Stimulated activated CD4-positive, alpha-beta T cell treated with anti-CD3 and anti-CD28 coated beads, Interleukin-2, amount 100 ng/mL, for 4 hours (primary cell): Measurements from ENCODE around the gene STK11.
A peak's percentile ranks its signal among the peaks of the same experiment; 100 is the strongest.
"Not testable (repeated sequence)": the region's sequence is repeated elsewhere in the genome, so short reads cannot be mapped to it uniquely, and the experiment has no call there.

Experiments used
- DNase-seq: peaks from one replicate; pipeline ENCODE4 v3.0.0-alpha.2; 2020; ENCODE audit warnings: low read depth

The STK11 gene

DNA sequence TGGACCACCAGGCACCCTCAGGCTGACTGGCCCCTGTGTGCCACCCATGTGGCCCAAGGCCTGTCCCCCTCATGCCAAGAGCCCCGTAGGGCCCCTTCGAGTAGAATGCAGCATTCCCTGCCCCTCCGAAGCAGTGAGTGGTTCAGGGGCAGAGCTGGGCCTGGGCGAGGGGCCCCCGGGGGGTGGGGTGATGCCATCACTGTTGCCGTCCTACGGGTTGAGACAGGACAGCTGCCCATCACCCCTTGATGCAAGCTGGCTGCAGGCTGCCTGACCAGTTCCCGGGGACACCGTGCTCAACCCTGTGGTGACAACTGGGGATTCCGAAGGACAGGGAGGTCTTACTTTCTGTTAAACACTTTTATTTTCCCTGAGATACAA lies 36.2 kb upstream of the STK11 start:
- no peak for DNase-seq

DNA sequence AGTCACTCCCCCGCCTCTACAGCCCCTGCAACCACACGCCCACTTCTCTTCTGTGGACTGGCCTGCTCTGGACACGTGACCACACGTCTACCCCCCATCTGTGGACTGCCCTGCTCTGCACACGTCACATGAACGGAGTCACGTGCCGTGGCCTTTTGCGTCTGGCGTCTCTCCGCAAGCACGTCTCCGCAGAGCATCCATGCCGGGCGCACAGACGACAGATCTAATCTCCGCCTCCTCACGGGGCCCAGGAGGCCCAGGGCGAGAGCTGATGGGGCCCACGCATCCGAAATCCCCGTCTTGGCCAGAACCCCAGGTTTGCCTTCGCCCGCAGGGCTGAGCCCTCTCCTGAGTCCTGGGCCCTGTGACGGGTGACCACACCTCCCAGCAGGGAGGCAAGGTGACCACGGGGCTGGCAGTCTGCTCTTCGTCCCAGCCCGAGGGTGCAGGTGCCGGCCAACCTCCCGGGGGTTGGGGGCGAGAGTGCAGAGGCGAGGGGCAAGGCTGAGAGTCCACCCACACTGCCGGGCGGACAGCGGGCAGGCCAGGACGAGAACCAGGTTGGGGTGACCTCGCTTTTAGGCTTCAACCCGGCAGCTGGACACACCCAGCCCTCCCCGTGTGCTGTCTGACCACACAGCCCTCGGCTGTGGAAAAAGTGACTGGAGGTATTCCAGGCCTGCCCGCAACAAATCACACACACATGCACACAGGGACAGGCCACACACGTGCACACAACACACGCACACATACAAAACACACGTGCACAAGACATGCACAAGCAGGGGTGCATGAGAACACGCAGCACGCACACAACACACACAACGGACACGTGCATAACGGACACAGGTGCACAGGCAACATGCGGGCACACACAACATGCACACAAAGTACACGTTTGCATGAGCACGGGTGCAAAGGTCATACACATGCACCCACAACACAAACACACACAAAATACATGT lies 35.4 kb upstream of the STK11 start:
- no peak for DNase-seq

DNA sequence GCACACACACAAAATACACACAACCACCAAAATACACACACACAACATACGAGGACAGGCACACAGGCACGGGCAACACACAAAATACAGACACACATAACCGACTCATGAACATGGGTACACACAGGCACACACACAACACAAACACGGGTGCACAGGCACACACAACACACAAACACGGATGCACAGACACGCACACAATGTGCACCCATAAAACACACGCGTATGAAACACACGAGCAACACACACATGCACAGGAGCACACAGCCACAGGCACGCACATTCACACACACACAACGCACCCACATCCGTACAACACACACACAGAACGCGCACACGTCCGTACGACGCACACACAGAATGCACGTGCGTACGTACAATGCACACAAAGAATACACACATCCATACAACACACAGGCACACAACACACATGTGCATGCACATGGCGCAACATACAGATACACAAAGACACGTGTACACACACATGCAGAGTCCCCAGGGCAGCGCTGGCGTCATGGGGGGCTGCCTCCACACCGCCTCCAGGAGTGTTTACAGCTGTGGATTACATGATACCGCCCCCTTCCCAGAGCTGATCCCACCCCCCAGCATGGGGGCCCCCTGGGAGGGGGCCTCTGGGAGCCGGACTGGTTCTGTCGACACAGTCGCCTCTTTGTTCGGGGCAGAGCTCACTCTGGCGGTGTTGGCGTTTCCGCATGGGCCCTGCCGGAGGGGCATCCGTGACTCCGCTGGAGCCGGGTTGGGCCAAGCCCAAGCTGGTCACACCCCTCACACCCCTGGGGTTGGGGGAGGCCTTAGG lies 34.4 kb upstream of the STK11 start:
- DNase-seq: no peak

DNA sequence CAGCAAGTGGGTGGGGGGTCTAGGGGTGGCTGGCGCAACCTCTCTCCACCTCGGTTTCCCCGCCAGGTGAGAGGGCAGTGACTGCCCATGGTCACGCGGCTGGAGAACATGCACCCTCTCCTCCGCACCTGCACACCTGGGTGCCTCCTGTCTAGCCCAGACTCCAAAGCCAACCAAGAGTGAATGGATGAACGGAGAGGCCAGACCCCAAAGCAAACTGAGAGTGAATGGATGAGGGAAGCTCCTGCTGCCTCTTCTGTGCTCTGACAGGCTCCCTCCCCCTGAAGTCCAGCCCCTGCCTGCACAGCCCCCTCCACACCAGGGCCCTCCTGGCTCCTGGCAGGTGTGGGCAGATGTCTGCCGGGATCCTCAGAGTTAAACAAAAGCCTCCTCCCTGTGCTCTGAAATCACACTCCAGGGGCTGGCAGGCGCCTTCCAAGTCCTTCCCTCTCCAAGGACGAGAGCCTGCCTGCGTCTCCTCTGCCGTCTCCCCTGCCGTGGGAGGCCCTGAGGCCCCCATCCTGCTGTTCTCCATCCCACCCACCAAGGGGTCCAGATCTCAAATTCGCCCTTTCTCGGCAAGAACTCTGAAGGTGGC lies 33.7 kb upstream of the STK11 start:
- no peak for DNase-seq

DNA sequence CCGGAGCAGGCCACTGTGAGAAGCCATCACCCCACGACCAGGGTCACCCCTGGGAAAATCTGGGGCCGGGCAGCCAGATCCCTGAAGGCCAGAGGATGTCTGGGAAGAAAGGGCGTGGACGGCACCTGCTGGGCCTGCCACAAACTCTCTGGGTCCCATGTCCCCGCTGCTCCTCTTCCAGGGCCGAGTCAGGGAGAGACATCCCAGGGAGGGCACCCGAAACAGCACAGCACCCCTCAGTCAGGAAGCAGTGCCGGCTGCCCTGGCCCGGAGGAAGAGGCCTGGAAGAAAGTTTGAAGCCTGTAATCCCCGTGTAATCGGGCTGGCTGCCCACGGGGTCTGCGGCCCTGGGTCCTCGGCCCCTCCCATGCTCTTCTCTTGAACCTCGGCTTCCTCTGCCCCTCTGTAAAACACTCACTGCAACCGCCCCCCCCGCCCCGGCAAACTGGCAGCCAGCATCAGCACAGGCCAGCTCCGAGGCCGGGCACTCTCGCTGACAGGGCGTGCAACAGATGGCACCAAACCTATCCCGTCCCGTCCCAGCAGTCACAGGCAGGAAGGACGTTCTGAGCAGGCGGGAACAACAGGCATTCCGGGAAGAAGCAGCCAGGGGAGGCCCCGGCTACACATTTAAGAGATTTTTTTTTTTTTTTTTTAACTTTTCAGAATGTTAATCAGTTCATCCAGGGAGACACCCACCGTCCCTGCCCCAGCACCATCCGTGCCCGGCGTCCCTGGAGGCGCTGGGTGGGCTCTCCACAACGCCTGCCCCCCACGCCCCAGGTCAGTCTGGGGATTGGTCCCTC lies 33.0 kb upstream of the STK11 start:
- DNase-seq: no peak

- DNase-seq: no peak
Observed at GRCh38 chr19:1173159-1173844, 32.3 kb upstream of the STK11 start.

GRCh38 chr19:1173845-1174809 lies 31.5 kb upstream of the STK11 start, which contains the start of gene SBNO2:
Gene SBNO2, minus strand, starts transcription at chr19:1174268. Its CDS starts 19,992 bp downstream, at chr19:1154276.
- DNase-seq: peak; percentile 81

- DNase-seq: no peak
Observed at GRCh38 chr19:1177322-1178114, 28.1 kb upstream of the STK11 start.

GRCh38 chr19:1181606-1182005 lies 24.0 kb upstream of the STK11 start:
- no peak for DNase-seq

DNA sequence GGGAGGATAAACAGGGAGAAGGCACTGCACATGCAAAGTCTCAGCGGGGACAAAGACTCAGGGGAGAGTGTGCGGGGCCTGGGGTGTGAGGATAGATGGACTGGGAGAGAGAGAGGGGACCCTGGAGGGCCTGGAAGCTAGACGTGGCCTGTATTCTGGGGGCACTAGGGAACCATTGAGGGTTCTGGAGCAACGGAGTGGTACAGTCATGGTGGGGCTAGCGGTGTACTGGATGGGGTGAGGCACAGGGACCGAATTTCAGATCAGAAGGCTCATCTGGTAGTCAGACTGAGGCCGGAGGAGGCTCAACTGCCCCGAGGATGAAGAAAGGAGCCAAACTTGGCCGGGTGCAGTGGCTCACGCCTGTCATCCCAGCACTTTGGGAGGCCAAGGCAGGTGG lies 23.5 kb upstream of the STK11 start:
- DNase-seq: no peak

- DNase-seq: no peak
Observed at GRCh38 chr19:1182727-1183126, 22.9 kb upstream of the STK11 start.

- DNase-seq: no peak
Observed at GRCh38 chr19:1183543-1184172, 21.9 kb upstream of the STK11 start.

DNA sequence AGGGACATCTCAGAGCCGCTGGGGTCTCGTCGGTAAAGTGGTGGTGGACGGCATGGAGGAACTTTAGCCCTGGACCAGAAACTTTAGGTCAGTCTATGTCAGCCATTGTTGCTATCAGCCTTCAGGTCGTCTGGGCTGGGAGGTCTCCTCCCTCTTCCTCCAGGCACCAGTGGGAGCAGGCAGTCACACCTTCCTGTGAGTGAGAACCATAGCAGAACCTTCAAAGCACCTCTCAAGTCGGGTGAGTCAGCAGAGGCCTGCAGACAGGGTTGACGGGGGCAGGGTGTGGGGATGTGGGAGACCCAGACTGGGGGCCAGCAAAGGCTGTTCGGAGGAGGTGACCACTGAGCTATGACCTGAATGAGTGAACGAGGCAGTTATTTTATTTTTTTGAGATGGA lies 16.2 kb upstream of the STK11 start:
- peak; percentile 52 for DNase-seq

- no peak for DNase-seq
Observed at GRCh38 chr19:1199531-1199930, 6.0 kb upstream of the STK11 start.

DNA sequence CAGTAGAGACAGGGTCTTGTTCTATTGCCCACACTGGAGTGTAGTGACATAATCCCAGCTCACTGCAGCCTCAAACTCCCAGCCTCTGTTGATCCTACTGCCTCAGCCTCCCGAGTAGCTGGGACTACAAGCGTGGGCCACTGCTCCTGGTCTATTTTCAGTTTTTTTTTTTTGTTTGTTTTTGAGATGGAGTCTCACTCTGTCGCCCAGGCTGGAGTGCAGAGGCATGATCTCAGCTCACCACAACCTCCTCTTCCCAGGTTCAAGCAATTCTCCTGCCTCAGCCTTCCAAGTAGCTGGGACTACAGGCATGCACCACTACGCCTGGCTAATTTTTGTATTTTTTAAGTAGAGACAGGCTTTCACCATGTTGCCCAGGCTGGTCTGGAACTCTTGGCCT lies 5.0 kb upstream of the STK11 start:
- DNase-seq: not testable (repeated sequence)

- no peak for DNase-seq
Observed at GRCh38 chr19:1206150-1206863, 729 bp downstream of the STK11 start.

- DNase-seq: no peak
Observed at GRCh38 chr19:1206864-1207450, 1.4 kb downstream of the STK11 start.

DNA sequence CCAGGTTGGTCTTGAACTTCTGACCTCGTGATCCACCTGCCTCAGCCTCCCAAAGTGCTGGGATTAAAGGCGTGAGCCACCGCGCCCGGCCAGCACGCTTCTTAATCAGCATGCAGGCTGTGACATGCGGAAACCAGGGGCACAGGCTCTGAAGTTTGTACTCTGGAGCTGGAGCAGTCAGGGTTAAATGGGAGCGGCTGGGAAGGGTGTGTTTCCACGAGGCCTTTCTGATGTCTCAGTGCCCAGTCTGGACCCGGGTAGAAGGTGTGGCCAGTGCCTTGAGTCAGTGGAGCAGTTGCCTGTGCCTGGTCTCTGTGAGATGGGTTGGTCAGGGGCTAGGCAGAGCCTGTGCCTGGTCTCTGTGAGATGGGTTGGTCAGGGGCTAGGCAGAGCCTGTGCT lies 3.3 kb downstream of the STK11 start:
- DNase-seq: not testable (repeated sequence)
